ENCODE results near the gene RAI1. TPM values are rescaled to one million over a fixed set of nuclear protein-coding genes. Genes with fewer than 3 reads are reported as not detected.
"Not testable (repeated sequence)": the region's sequence is repeated elsewhere in the genome, so short reads cannot be mapped to it uniquely, and the experiment has no call there.

RAI1 gene
- polyA plus RNA-seq, 4 donors = 21.8 to 32.4 (median 23.6) TPM

DNA sequence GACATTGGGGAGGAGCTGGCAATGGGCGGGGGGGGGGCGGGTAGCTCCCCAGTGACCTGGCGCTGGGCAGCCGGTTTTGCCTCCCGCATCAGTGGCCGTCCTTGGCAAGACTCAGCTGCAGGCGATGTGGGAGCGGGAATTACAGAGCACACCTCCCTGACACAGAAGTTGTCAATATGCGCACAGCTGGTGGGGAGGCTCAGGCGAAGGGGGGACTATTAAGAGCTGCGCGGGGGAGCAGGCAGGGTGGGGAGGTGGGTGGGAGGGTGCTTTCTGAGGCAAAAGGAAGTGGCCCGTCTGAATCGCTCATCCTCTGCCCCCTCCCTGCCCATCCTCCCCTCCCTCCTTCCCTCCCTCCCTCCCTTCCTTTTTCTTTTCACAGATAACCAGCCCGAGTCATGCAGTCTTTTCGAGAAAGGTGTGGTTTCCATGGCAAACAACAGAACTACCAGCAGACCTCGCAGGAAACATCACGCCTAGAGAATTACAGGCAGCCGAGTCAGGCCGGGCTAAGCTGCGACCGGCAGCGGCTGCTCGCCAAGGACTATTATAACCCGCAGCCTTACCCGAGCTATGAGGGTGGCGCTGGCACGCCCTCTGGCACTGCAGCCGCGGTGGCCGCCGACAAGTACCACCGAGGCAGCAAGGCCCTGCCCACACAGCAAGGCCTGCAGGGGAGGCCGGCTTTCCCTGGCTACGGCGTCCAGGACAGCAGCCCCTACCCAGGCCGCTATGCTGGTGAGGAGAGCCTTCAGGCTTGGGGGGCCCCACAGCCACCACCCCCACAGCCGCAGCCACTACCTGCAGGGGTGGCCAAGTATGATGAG, 111.5 kb downstream of the RAI1 start:
- DNase-seq (ENCODE audit: low read depth in 4 of 4, low spot score in 3 of 4) = peak in 1 of 4 donors; percentile 47

DNA sequence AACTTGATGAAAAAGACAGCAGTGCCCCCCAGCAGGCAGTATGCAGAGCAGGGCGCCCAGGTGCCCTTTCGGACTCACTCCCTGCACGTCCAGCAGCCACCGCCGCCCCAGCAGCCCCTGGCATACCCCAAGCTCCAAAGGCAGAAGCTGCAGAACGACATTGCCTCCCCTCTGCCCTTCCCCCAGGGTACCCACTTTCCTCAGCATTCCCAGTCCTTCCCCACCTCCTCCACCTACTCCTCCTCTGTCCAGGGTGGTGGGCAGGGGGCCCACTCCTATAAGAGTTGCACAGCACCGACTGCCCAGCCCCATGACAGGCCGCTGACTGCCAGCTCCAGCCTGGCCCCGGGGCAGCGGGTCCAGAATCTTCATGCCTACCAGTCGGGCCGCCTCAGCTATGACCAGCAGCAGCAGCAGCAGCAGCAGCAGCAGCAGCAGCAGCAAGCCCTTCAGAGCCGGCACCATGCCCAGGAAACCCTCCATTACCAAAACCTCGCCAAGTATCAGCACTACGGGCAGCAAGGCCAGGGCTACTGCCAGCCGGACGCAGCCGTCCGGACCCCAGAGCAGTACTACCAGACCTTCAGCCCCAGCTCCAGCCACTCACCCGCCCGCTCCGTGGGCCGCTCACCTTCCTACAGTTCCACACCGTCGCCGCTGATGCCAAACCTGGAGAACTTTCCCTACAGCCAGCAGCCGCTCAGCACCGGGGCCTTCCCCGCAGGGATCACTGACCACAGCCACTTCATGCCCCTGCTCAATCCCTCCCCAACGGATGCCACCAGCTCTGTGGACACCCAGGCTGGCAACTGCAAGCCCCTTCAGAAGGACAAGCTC, 112.3 kb downstream of the RAI1 start:
- DNase-seq (ENCODE audit: low read depth in 4 of 4, low spot score in 3 of 4) = no peak

DNA sequence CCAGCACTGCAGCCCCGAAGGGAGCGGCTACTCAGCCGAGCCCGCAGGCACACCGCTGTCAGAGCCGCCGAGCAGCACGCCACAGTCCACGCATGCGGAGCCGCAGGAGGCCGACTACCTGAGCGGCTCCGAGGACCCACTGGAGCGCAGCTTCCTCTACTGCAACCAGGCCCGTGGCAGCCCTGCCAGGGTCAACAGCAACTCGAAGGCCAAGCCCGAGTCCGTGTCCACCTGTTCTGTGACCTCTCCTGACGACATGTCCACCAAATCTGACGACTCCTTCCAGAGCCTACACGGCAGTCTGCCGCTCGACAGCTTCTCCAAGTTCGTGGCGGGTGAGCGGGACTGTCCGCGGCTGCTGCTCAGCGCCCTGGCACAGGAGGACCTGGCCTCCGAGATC, 113.1 kb downstream of the RAI1 start:
- DNase-seq (ENCODE audit: low read depth in 4 of 4, low spot score in 3 of 4) = no peak

DNA sequence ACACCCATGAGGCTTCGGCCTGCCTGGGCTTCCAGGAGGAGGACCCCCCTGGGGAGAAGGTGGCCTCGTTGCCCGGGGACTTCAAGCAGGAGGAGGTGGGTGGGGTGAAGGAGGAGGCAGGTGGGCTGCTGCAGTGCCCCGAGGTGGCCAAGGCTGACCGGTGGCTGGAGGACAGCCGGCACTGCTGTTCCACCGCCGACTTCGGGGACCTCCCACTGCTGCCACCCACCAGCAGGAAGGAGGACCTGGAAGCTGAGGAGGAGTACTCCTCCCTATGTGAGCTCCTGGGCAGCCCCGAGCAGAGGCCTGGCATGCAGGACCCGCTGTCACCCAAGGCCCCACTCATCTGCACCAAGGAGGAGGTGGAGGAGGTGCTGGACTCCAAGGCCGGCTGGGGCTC, 114.0 kb downstream of the RAI1 start:
- no peak for DNase-seq (ENCODE audit: low read depth in 4 of 4, low spot score in 3 of 4)

DNA sequence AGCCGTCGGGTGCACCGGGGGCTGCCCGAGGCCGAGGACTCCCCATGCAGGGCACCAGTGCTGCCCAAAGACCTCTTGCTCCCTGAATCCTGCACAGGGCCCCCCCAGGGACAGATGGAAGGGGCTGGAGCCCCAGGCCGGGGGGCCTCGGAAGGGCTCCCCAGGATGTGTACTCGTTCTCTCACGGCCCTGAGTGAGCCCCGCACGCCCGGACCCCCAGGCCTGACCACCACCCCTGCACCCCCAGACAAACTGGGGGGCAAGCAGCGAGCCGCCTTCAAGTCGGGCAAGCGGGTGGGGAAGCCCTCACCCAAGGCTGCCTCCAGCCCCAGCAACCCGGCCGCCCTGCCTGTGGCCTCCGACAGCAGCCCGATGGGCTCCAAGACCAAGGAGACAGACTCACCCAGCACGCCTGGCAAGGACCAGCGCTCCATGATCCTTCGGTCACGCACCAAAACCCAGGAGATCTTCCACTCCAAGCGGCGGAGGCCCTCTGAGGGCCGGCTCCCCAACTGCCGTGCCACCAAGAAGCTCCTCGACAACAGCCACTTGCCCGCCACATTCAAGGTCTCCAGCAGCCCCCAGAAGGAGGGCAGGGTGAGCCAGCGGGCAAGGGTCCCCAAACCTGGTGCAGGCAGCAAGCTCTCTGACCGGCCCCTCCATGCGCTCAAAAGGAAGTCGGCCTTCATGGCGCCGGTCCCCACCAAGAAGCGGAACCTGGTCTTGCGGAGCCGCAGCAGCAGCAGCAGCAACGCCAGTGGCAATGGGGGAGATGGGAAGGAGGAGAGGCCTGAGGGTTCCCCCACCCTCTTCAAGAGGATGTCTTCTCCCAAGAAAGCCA, 114.9 kb downstream of the RAI1 start:
- DNase-seq (ENCODE audit: low read depth in 4 of 4, low spot score in 3 of 4) = no peak

DNA sequence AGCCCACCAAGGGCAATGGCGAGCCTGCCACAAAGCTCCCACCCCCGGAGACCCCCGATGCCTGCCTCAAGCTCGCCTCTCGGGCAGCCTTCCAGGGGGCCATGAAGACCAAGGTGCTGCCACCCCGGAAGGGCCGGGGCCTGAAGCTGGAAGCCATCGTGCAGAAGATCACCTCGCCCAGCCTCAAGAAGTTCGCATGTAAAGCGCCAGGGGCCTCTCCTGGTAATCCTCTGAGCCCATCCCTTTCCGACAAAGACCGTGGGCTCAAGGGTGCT, 115.5 kb downstream of the RAI1 start:
- DNase-seq (ENCODE audit: low read depth in 4 of 4, low spot score in 3 of 4) = no peak

DNA sequence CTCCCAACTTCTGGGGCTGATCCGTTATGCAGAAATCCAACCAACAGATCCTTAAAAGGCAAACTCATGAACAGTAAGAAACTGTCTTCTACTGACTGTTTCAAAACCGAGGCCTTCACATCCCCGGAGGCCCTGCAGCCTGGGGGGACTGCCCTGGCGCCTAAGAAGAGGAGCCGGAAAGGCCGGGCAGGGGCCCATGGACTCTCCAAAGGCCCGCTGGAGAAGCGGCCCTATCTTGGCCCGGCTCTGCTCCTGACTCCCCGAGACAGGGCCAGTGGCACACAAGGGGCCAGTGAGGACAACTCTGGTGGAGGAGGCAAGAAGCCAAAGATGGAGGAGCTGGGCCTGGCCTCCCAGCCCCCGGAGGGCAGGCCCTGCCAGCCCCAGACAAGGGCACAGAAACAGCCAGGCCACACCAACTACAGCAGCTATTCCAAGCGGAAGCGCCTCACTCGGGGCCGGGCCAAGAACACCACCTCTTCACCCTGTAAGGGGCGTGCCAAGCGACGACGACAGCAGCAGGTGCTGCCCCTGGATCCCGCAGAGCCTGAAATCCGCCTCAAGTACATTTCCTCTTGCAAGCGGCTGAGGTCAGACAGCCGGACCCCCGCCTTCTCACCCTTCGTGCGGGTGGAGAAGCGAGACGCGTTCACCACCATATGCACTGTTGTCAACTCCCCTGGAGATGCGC, 116.0 kb downstream of the RAI1 start:
- DNase-seq (ENCODE audit: low read depth in 4 of 4, low spot score in 3 of 4) = no peak

DNA sequence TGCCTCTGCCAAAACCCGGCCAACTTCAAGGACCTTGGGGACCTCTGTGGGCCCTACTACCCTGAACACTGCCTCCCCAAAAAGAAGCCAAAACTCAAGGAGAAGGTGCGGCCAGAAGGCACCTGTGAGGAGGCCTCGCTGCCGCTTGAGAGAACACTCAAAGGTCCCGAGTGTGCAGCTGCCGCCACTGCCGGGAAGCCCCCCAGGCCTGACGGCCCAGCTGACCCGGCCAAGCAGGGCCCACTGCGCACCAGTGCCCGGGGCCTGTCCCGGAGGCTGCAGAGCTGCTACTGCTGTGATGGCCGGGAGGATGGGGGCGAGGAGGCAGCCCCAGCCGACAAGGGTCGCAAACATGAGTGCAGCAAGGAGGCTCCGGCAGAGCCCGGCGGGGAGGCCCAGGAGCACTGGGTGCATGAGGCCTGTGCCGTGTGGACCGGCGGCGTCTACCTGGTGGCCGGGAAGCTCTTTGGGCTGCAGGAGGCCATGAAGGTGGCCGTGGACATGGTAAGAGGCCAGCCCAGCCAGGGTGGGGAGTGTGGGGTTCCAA, 116.8 kb downstream of the RAI1 start:
- DNase-seq (ENCODE audit: low read depth in 4 of 4, low spot score in 3 of 4) = no peak

DNA sequence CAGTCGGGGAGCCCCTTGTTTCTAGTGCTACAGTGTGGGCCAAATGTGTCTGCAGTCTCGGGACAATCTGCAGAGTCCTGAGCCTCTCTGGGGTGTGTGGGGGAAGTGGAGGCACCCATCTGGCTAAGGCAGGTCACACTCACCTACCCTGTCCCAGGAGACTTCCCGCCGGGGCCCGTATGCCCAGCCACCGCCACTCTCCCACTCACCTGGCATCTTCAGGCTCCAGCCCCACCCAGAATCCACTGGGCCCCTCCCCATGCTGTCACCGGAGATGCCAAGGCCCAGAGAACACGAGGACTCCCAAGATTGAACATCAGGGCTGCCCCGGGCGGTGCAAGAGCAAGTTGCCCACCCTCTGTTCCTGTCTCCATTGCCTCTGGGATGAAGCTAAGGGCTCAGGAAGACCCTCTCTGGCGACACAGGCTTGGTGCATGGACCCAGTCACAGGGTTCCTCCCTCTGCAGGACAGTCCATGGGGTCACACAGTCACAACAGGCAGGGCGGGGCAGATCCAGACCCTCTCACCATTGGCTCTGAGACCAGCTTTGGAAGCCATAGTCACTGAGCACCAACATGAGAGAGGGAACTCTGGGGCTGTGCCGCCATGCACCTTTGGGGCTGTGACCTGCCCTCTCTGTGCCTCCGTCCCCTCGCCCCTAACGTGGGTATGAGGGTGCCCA, 117.5 kb downstream of the RAI1 start:
- no peak for DNase-seq (ENCODE audit: low read depth in 4 of 4, low spot score in 3 of 4)

DNA sequence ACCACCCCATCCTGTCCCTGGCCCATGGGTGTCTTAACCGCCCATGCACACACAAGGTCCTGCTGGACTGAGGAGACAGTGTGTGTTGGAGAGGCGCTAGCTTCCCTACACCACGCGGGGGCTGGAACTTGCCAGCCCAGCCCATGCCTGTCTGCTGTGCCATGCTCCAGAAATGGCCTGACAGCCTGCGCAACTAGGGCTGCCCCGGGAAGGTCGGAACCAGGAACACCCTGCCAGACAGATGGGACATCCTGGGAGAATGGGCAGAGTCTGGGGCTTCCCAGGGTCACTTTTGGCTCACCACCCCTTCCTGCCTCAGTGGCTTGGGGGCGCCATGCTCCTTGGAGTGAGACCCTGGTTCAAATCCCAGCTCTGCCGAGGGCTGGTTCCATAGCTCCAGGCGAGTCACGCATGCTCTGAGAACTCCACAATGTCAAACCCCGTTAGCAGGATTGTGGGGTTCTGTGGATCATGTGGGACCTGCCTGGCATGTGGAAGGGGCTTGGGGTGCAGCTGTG, 119.3 kb downstream of the RAI1 start:
- no peak for DNase-seq (ENCODE audit: low read depth in 4 of 4, low spot score in 3 of 4)

DNA sequence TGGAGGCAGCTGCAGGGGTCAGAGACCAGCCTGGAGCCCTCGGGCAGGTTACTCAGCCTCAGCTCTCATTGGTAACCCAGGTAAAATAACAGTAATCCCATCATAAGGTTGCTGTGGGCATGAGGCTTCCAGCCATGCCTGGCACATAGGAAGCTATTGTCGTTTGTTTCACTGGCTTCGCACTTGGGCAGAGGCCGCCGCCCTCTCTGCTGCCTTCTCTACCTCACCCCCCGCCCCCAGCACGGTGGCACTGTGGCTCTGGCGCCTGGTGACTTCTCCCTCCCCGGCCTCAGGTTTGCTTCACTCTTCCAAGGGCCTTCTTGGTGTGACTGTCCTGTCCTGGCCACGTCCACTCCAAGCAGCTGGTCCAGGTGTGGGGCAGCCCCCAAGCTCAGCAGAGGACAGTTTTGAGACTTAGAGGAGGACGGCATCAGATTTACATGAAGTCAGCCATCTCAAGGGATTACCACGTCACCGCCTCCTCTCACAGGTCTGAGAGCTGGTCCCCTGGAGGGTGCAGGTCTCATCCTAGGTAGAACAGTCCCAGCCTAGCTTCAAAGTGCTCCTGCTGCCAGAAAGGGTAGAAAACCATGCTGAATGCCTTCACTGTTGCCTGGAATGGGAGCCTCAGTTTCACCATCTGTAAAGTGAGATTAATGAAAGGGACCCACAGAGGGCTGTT, 120.7 kb downstream of the RAI1 start:
- DNase-seq (ENCODE audit: low read depth in 4 of 4, low spot score in 3 of 4) = no peak

DNA sequence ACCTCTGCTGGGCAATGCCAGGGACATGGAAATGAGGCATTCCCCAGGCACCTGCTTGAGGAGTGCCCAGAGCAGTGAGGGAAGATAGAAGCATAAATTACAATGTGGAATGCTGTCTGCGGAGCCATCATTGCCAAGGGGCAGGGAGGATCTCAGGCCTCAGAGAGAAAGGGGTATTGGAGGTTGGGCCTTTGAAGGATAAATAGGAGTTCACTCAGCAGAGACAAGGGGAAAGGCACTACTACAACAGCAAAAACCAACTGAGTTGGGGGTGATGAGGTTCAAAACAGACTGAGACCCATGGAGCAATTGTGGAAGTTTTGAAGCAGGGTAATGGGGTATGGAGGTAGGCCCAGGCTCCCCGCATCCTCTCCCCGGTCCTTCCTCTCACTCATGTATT, 122.7 kb downstream of the RAI1 start:
- DNase-seq (ENCODE audit: low read depth in 4 of 4, low spot score in 3 of 4) = no peak

DNA sequence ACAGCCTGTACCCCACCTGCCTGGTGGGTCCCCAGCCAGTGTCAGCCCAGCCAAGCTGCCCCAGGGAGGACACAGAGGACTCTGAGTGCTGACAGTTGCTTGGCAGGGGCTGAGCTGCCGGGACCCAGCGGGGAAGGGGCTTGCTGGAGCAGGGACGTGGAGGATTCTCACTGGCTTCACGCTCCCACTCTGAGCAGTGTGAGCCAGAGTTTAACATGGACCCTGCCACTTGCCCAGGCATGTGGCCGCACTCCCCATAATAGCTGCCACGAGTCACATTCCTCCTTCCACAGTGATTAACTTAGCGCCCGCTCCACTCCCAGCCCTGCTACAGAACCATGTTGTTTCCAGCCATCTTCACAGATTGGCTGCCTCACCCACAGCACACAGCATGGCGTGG, 124.3 kb downstream of the RAI1 start:
- no peak for DNase-seq (ENCODE audit: low read depth in 4 of 4, low spot score in 3 of 4)

DNA sequence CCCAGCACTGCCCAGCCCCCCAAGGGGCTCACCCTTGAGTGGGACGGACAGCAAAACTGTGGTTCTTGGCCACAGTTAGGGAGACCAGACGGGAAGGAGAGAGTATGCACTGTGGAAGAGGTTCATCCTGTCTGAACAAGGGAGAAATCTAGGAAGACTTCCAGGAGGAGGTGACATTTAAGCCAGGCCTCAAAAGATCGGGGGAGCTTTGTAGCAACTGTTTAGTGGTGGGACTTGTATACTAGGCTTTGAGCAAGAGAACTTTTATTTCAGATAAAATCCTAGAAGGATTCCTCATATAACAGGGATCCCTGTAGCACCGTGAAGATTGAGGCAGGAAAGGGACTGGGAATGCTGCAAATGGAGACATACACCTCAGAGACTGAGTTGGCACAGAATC, 124.8 kb downstream of the RAI1 start:
- DNase-seq (ENCODE audit: low read depth in 4 of 4, low spot score in 3 of 4) = no peak

DNA sequence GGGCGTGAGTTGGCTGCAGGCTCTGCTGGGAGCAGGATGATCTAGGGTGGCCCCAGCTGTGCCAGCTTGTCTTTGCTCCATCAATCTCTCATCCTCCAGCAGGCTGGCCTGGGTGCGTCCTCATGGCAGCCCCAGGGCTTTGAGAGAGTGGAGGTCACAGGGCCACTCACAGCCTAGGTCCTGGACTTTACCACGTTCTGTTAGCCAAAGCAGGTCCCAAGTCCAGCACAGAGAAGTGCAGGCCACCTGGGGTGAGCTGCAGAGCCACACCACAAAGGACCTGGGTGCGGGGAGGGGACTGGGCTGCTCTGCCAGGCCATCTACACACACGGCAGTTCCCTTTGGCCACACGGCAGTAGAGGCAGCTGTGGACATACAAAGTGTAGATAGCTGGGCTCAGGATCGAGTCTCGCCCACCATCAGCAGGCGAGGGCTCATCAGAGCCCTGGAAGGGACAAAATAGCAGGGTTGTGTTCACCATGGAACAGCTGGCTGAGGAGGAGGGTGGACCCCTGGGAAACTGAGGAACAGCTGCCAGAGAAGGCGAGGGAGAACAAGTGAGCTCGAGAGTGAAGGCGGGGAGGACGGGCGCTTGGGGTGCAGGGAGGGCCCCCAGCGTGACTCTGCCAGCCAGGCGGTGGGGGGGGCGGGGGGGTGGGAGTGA, 125.5 kb downstream of the RAI1 start:
- no peak for DNase-seq (ENCODE audit: low read depth in 4 of 4, low spot score in 3 of 4)

DNA sequence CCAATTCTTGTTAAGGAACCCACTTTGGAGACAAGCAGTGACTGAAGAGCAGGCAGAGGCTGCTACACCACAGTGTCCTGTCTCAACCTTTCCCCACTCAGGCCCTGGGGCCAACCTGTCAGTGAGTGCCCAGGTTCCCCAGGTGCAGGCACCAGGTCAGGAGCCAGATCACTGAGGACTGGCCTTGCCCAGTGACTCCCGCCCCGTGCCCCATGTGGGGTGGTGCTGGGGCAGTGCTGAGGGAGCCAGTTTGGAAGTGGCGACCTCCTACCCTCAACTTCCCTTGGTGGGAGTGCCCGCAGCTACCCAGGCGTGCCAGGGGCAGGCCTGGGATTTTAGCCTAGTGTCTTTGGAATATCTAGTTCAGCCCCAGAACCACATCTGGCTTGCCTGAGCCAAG, 126.2 kb downstream of the RAI1 start:
- no peak for DNase-seq (ENCODE audit: low read depth in 4 of 4, low spot score in 3 of 4)

DNA sequence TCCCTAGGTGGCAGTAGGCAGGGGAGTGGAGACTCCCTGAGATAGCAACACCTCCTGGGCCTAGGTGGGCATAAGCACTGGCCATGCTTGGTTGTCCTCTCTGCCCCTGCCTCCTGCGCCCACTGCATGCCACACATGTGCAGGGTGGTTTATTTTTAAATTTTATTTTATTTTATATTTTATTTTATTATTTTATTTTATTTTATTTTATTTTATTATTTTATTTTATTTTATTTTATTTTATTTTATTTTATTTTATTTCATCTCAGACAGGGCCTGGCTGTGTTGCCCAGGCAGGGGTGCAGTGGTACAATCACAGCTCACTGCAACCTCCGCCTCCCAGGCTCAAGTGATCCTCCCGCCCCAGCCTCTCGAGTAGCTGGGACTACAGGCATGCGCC, 126.9 kb downstream of the RAI1 start:
- DNase-seq (ENCODE audit: low read depth in 4 of 4, low spot score in 3 of 4) = not testable (repeated sequence)

DNA sequence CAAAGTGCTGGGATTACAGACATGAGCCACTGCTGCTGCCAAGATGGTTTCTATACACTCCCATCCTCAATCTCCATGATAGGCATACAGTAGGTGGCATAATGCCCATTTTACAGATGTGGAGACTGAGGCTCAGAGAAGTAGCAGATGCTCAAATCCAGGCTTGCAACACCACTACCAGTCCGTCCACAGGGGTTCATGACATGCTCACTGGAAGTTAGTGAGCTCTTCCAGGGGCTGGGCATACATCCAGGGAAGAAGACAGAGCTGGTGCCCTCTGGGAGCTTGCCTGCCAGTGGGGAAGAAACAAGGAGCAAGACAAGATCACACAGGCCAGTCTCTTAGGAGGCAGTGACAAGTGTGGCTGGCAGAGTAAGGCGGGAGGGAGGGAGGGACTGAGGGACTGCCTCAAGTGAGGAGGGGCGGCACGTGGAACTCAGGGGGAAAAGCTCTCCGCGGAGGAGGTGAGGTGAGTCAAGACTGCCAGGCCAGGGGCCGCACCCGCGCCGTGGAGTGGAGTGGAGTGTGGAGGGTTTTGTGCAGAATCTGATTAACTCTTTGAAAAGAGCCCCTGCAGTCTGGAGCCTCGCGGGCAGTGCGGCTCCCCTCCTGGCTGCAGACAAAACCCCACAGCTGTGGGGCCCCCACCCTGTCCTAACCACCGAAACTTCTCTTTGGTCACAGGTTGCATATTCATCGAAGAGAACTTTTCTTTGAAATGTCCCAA, 127.6 kb downstream of the RAI1 start:
- no peak for DNase-seq (ENCODE audit: low read depth in 4 of 4, low spot score in 3 of 4)

Data from right renal pelvis (tissue), 4 donors.